A549 (cell line): ENCODE measurements around the gene NAA40. TPM values are rescaled to one million over a fixed set of nuclear protein-coding genes. Genes with fewer than 3 reads are reported as not detected.

ENCODE experiments used
- ATAC-seq, 2 experiments: fragments of 200-7000 bp in 1 of 2; fragments of >200 bp in 1 of 2; cut with Nextera tagmentation in 1 of 2; cut with Tn5 transposase in 1 of 2; 3 replicates each; pipeline versions ENCODE4 v1.8.0 to v1.9.1; 2018 to 2020; ENCODE audit warnings: mild to moderate bottlenecking in 1 of 2, moderate library complexity in 1 of 2
- CTCF ChIA-PET: fragments of 300-600 bp; sonication (Branson Sonifier 250); formaldehyde crosslinking; extraction: SDS; loops from one replicate; lab custom pipeline; 2021; ENCODE audit warnings: antibody characterized with exemption, inconsistent platforms; lab: Yijun Ruan, JAX
- POLR2A ChIA-PET: fragments of 350-600 bp; formaldehyde crosslinking; extraction: SDS; loops from one replicate; lab custom pipeline; 2021; ENCODE audit warnings: antibody characterized with exemption, inconsistent platforms; lab: Yijun Ruan, JAX
- DNase-seq, 2 experiments: peaks; one replicate each; pipeline versions ENCODE4 v3.0.0 to v3.0.0-alpha.2; 2011 to 2016; ENCODE audit warnings: low read depth in 1 of 2, low spot score in 1 of 2
- FAIRE-seq: peaks from 2 replicates; lab custom pipeline; 2011; peaks lifted over from hg19 to GRCh38; lab: Jason Lieb, UNC
- H3K27ac ChIP-seq, 2 experiments: fragments of >200 bp; sonication (Bioruptor Twin); formaldehyde crosslinking; 3 replicates each; pipeline ENCODE4 v1.5.1; 2016 to 2017
- H3K4me1 ChIP-seq: fragments of >200 bp; sonication (Bioruptor Twin); formaldehyde crosslinking; 3 replicates; pipeline ENCODE4 v1.6.1; 2016
- H3K4me2 ChIP-seq: fragments of >200 bp; sonication (Bioruptor Twin); formaldehyde crosslinking; 3 replicates; pipeline ENCODE4 v1.6.1; 2016
- H3K4me3 ChIP-seq: fragments of >200 bp; sonication (Bioruptor Twin); formaldehyde crosslinking; 3 replicates; pipeline ENCODE4 v1.5.1; 2016
- H3K9me3 ChIP-seq: fragments of >200 bp; sonication (Bioruptor Twin); formaldehyde crosslinking; 3 replicates; pipeline ENCODE4 v1.6.1; 2016
- CBX2 ChIP-seq: fragments of 200-600 bp; sonication (generic); IDR thresholded peaks from 2 replicates; pipeline ENCODE4 v1.6.1; 2016; ENCODE audit warnings: low read depth, mild to moderate bottlenecking, borderline replicate concordance
- CEBPB ChIP-seq, 2 experiments: fragments of >200 bp in 1 of 2; sonication (Bioruptor Twin) in 1 of 2; formaldehyde crosslinking in 1 of 2; IDR thresholded peaks; 2 replicates each; pipeline ENCODE4 v1.6.1; 2012 to 2016
- EHMT2 ChIP-seq: fragments of 200-600 bp; sonication (generic); IDR thresholded peaks from 2 replicates; pipeline ENCODE4 v1.6.1; 2016; ENCODE audit warnings: antibody characterized with exemption, low read depth, mild to moderate bottlenecking, moderate library complexity
- ESRRA ChIP-seq: fragments of 150-350 bp; IDR thresholded peaks from 2 replicates; pipeline ENCODE4 v1.6.1; 2014; ENCODE audit warnings: mild to moderate bottlenecking, low read length, borderline replicate concordance
- FOSL2 ChIP-seq, 2 experiments: fragments of 450-650 bp in 1 of 2; fragments of >200 bp in 1 of 2; sonication (Bioruptor Twin) in 1 of 2; formaldehyde crosslinking; IDR thresholded peaks; 2 replicates each; pipeline versions ENCODE4 v1.5.0 to v1.6.1; 2016 to 2020; ENCODE audit warnings: mild to moderate bottlenecking in 1 of 2, moderate library complexity in 1 of 2
- FOXS1 ChIP-seq: fragments of 250-450 bp; sonication (Bioruptor Pico); IDR thresholded peaks from 2 replicates; pipeline ENCODE4 v1.5.0; 2020; ENCODE audit warnings: mild to moderate bottlenecking, moderate library complexity
- HDAC2 ChIP-seq: fragments of 200-600 bp; sonication (generic); IDR thresholded peaks from 2 replicates; pipeline ENCODE4 v1.6.1; 2016
- HEYL ChIP-seq: fragments of 250-450 bp; sonication (Bioruptor Pico); IDR thresholded peaks from 2 replicates; pipeline ENCODE4 v1.8.0; 2021; ENCODE audit warnings: mild to moderate bottlenecking, moderate library complexity
- KDM1A ChIP-seq: fragments of 200-600 bp; sonication (generic); IDR thresholded peaks from 2 replicates; pipeline ENCODE4 v1.6.1; 2016; ENCODE audit warnings: low read depth, mild to moderate bottlenecking
- KDM5A ChIP-seq: fragments of 200-600 bp; sonication (generic); IDR thresholded peaks from 2 replicates; pipeline ENCODE4 v1.6.1; 2016; ENCODE audit warnings: antibody characterized with exemption, mild to moderate bottlenecking
- MAFK ChIP-seq: fragments of 450-650 bp; IDR thresholded peaks from 2 replicates; pipeline ENCODE4 v1.6.1; 2014; ENCODE audit not compliant: partially characterized antibody
- NPAS2 ChIP-seq: fragments of 250-450 bp; sonication (Bioruptor Pico); IDR thresholded peaks from 2 replicates; pipeline ENCODE4 v1.8.0; 2022; ENCODE audit warnings: mild to moderate bottlenecking, moderate library complexity, borderline replicate concordance
- PHF8 ChIP-seq: fragments of 200-600 bp; sonication (generic); IDR thresholded peaks from 2 replicates; pipeline ENCODE4 v1.6.1; 2016; ENCODE audit warnings: low read depth, mild to moderate bottlenecking, antibody characterized with exemption, moderate library complexity, borderline replicate concordance
- POLR2A ChIP-seq: IDR thresholded peaks from 2 replicates; pipeline ENCODE4 v1.6.1; 2012; ENCODE audit warnings: mild to moderate bottlenecking, low read length
- RAD21 ChIP-seq, 2 experiments: fragments of >200 bp in 1 of 2; sonication (Bioruptor Twin) in 1 of 2; formaldehyde crosslinking in 1 of 2; IDR thresholded peaks in 1 of 2; conservative IDR thresholded peaks in 1 of 2; 2 replicates in 1 of 2; 3 replicates in 1 of 2; pipeline ENCODE4 v1.6.1; 2012 to 2018; ENCODE audit warnings: inconsistent platforms in 1 of 2
- RARB ChIP-seq: fragments of 250-450 bp; sonication (Bioruptor Pico); IDR thresholded peaks from 2 replicates; pipeline ENCODE4 v1.8.0; 2021; ENCODE audit warnings: mild to moderate bottlenecking, moderate library complexity
- RCOR1 ChIP-seq: fragments of 150-350 bp; IDR thresholded peaks from 2 replicates; pipeline ENCODE4 v1.6.1; 2014; ENCODE audit warnings: antibody characterized with exemption, low read length, low read depth
- RNF2 ChIP-seq: fragments of 200-600 bp; sonication (generic); IDR thresholded peaks from 2 replicates; pipeline ENCODE4 v1.6.1; 2016; ENCODE audit warnings: low read depth, mild to moderate bottlenecking, antibody characterized with exemption, moderate library complexity, borderline replicate concordance
- SREBF2 ChIP-seq: fragments of 450-650 bp; IDR thresholded peaks from 2 replicates; pipeline ENCODE4 v1.6.1; 2014; ENCODE audit warnings: mild to moderate bottlenecking, moderate library complexity
- TFCP2L1 ChIP-seq: fragments of 250-450 bp; sonication (Bioruptor Pico); IDR thresholded peaks from 2 replicates; pipeline ENCODE4 v1.5.0; 2021; ENCODE audit warnings: mild to moderate bottlenecking
- ZFP36 ChIP-seq: fragments of 450-650 bp; IDR thresholded peaks from 2 replicates; pipeline ENCODE4 v1.6.1; 2014; ENCODE audit warnings: borderline replicate concordance; ENCODE audit not compliant: partially characterized antibody
- ZSCAN20 ChIP-seq: fragments of 250-450 bp; sonication (Bioruptor Pico); IDR thresholded peaks from 2 replicates; pipeline ENCODE4 v1.8.0; 2022; ENCODE audit warnings: mild to moderate bottlenecking, moderate library complexity
- WGBS: methylation state at CpG from one replicate; pipeline ENCODE4 v1.1.6; 2017; ENCODE audit errors: missing lambda C conversion rate; 5-methylcytosine and 5-hydroxymethylcytosine counted together
- polyA plus RNA-seq, 4 experiments: library from polyadenylated mRNA; depleted of rRNA in 3 of 4; stranded (reverse); fragments of >200 nt; fragmentation: RNase III in 1 of 4; extraction: RNeasy Plus Mini Kit Qiagen cat#74134 plus additional on column Dnase treatment in 1 of 4; gene quantifications; 2 replicates in 3 of 4; 3 replicates in 1 of 4; pipeline ENCODE4 v1.2.3, GENCODE V29; 2011 to 2017
- TF ChIP-seq, protein P1 (sequence below): fragments of 250-450 bp; sonication (Bioruptor Pico); IDR thresholded peaks from 2 replicates; pipeline ENCODE4 v1.5.0; 2020; ENCODE audit warnings: low read depth, mild to moderate bottlenecking, moderate library complexity
- TF ChIP-seq, protein P2 (sequence below): IDR thresholded peaks from 2 replicates; pipeline ENCODE4 v1.6.1; 2012

NAA40 gene
- polyA plus RNA-seq, 2 of the 4 experiments (the other 2 are of a cell fraction), result 21.9 to 32.0 TPM

DNA sequence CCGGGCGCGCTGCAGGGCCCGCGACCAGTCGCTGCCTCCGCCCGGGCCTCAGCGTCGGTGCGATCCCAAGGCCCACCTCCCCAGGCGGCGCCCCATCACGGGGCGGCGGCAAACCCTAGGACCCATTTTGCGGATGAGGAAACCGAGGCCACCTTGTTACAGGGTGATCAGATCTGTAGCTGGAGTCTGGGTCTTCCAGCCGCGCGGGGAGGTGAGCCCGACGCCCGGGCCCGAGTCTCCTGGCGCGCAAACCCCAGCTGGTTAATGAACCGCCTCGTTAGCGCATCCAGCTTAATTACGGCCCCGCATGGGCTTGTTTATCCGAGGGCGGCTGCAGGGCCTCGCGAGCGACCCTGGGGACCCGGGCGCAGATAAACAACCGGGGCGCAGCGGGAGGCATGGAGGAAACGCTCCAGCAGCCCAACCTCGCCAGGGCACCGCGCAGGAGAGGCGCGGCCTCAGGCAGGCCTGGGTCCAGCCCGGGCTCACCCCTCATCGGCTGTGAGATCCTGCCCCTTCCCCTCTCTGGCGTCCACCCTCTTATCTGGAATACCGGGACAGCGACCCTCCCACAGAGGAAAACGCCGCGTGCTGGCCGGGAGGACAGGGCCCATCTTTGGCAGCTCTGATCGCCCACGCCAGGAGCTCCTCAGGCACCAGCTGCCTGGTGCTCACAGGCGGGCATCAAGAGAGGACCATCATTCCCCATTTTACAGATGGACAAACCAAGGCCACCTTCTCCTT lies 62.1 kb downstream of the NAA40 start:
- FAIRE-seq, result no peak
- TF ChIP-seq, protein P1, sequence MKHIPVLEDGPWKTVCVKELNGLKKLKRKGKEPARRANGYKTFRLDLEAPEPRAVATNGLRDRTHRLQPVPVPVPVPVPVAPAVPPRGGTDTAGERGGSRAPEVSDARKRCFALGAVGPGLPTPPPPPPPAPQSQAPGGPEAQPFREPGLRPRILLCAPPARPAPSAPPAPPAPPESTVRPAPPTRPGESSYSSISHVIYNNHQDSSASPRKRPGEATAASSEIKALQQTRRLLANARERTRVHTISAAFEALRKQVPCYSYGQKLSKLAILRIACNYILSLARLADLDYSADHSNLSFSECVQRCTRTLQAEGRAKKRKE (CRISPR knock-in tag), result no peak
- TF ChIP-seq CBX2, result no peak
- 94% methylated on average over 60 of the region's 60 CpGs for WGBS

DNA sequence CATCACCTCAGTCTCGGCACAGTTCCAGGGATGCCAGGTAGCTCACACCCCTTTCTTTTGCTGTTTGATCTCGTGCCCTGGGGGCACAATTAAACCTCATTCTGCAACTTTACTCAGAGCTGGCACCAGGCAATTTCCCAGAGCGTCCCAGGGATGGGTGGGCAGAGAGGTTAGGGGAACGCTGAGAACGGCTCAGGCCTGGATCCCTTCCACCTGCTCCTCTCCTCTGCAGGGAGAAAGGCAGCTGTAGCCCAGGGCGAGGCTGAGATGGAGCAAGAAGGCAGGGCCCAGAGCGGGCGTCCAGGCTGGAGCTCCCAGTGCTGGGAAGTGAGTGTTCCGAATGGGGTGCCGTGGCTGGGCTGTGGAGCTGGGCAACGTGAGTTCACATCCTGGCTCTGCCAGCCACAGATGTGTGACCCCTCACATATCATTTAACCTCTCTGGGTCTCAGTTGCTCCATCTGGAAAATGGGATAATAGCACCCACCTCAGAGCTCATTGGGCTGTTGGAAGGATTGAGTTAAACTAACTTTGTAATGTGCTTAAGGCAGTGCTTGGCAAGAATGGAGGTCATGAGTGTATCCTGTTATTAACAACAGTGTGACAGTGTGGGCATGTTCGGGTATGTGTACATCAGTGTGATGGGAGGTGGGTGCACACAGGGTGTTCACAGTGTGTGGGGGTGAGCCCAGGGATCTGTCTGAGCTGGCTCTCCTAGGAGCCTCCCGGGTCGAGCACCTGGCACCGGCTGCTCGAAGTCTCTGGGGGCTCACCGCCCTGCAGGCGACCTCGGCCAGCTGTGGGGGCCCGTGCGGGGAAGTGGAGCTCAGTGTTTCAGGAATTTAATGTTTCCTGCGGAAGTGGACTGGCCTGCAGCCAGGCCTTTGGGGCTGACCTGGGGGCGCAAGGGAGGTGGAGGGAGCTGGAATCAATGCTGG lies 63.0 kb downstream of the NAA40 start:
- no peaks in the 10 kb centered on the region for H3K9me3 ChIP-seq
- no peak overlapping the region for H3K4me2 ChIP-seq
- CTCF ChIA-PET, result interaction anchor here (0.6 to 3.9 kb wide), 16 partner anchors 11 to 234 kb away, joined by 3 to 46 read pairs (median 4); no protein-coding TSS in a partner anchor
- no peak overlapping the region for H3K27ac ChIP-seq
- no peak for FAIRE-seq
- DNase-seq, result no peak
- no peak overlapping the region for H3K4me3 ChIP-seq
- POLR2A ChIA-PET, result interaction anchor here (0.9 kb wide), 1 partner anchor 27 kb away, joined by 3 read pairs; the partner anchor contains the start of gene COX8A
- ATAC-seq, result no peak
- peaks cover 29% of the 10 kb centered on the region for H3K4me1 ChIP-seq
- 76% methylated on average over 13 of the region's 23 CpGs for WGBS
- TF ChIP-seq, protein P2, sequence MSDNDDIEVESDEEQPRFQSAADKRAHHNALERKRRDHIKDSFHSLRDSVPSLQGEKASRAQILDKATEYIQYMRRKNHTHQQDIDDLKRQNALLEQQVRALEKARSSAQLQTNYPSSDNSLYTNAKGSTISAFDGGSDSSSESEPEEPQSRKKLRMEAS, result no peak
- TF ChIP-seq KDM1A (peak; percentile 85; the same call in 1 of the 2 replicates), PHF8 (no peak), ESRRA (0 out of 2 replicates have a peak, but pooled peaks have one; percentile 36)

More for the DNA sequence above, 62.1 kb downstream of the NAA40 start:
- no peak overlapping the region for H3K4me3 ChIP-seq
- H3K9me3 ChIP-seq, result no peaks in the 10 kb centered on the region
- H3K4me1 ChIP-seq, result peaks cover 21% of the 10 kb centered on the region
- DNase-seq (no peak), ATAC-seq (no peak)
- CTCF ChIA-PET, result interaction anchor here (0.6 to 3.9 kb wide), 19 partner anchors 10 to 233 kb away, joined by 3 to 46 read pairs (median 3); no protein-coding TSS in a partner anchor
- POLR2A ChIA-PET, result no interaction called here
- no peak overlapping the region for H3K4me2 ChIP-seq
- no peak overlapping the region for H3K27ac ChIP-seq

DNA sequence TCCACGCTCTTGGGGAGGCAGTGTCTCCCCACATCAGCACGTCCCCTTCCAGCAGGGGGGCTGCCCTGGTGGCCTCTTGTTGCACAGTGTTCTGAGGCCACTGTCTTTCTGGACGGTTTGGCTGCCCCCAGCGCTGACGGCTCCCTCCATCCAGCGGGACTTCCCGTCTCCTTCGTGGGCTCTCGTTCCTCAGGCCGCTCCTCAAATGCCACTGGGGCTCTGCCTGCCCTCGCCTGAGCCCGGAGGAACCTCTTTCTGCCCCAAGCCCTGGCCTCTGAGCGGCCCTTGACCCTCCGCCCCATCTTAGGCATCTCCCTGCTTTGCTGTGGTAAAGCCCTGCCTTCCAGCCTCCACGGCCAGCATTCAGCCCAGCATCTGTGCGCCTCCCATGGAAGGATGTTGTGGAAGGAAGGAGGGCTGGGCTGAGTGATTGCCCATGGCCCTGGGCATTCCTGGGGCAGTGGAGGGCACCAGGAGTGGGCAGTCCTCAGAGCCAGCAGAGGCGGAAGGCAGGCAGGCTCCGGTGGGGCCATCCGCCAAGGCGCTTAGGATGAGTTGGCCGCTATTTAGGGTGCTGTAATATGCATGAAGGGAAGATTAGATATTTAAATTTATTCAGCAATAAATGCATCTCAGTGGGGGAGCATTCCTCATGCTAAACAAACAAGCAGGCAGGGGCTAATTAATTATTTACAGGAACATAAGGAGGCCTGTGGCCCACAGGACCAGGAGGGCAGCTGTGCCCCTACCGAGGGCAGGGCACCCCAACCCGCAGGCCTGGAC lies 65.2 kb downstream of the NAA40 start:
- peak in 1 of 2 experiments; percentile 73 for DNase-seq
- no peak overlapping the region for H3K4me3 ChIP-seq
- WGBS, result 51% methylated on average over 21 of the region's 23 CpGs
- peak; percentile 2 to 15; a peak in 4 of 6 replicates for ATAC-seq
- CTCF ChIA-PET, result interaction anchor here (6.2 kb wide), 1 partner anchor 144 kb away, joined by 41 read pairs; no protein-coding TSS in a partner anchor
- no peaks in the 10 kb centered on the region for H3K9me3 ChIP-seq
- POLR2A ChIA-PET, result no interaction called here
- no peak for FAIRE-seq
- H3K27ac ChIP-seq, result peak overlapping the region; percentile 45 to 75
- peaks cover 38% of the 10 kb centered on the region for H3K4me1 ChIP-seq
- peak overlapping the region; percentile 37 for H3K4me2 ChIP-seq
- no peak for TF ChIP-seq RAD21 (conservative IDR thresholded peaks at IDR 0.05 in 1 of 2, IDR thresholded peaks at IDR 0.05 in 1 of 2)
- TF ChIP-seq NPAS2 (CRISPR knock-in tag), result no peak

DNA sequence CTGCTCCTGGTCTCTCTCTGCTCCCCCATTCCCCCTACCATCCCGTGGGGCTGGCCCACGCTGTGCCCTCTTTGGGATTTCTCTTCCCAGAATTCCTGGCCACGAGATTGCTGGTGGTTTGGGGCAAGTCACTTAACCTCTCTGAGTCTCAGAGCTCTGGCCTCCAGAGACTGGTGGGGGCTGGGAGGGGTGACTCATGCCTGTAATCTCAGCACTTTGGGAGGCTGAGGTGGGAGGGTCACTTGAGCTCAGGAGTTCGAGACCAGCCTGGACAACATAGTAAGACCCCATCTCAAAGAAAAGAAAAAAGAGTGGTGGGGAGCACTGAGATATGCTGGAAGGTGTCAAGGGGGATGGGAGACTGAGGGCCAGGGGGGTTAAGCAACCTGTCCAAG lies 65.8 kb downstream of the NAA40 start:
- H3K4me2 ChIP-seq, result peak overlapping the region; percentile 37
- H3K27ac ChIP-seq, result peak overlapping the region; percentile 31 to 75; a peak in 4 of 6 replicates
- H3K4me3 ChIP-seq, result no peak overlapping the region
- ChIA-PET POLR2A (no interaction called here), CTCF (interaction anchor here (6.2 kb wide), 1 partner anchor 143 kb away, joined by 41 read pairs; no protein-coding TSS in a partner anchor)
- H3K9me3 ChIP-seq, result no peaks in the 10 kb centered on the region
- peak in 1 of 2 experiments; percentile 75 for DNase-seq
- no peak for FAIRE-seq
- ATAC-seq, result no peak
- H3K4me1 ChIP-seq, result peaks cover 38% of the 10 kb centered on the region
- 52% methylated on average over 4 of the region's 4 CpGs for WGBS
- TF ChIP-seq TFCP2L1 (CRISPR knock-in tag) (no peak), RCOR1 (no peak), RARB (no peak), CEBPB (IDR thresholded peaks at IDR 0.05) (no peak), RNF2 (no peak), HEYL (CRISPR knock-in tag) (no peak), SREBF2 (no peak), EHMT2 (no peak), KDM5A (no peak), HDAC2 (0 out of 2 replicates have a peak, but pooled peaks have one; percentile 66), FOSL2 (IDR thresholded peaks at IDR 0.05) (0 out of 2 replicates have a peak, but pooled peaks have one; percentile 12), FOSL2 (CRISPR knock-in tag; IDR thresholded peaks at IDR 0.05) (peak; percentile 88), MAFK (no peak), ZSCAN20 (CRISPR knock-in tag) (no peak), FOXS1 (CRISPR knock-in tag) (no peak), POLR2A (no peak), ZFP36 (peak; percentile 93)
- TF ChIP-seq, protein P1 (CRISPR knock-in tag), result no peak
